ENCODE data around the gene KCMF1.

KCMF1 gene

DNA sequence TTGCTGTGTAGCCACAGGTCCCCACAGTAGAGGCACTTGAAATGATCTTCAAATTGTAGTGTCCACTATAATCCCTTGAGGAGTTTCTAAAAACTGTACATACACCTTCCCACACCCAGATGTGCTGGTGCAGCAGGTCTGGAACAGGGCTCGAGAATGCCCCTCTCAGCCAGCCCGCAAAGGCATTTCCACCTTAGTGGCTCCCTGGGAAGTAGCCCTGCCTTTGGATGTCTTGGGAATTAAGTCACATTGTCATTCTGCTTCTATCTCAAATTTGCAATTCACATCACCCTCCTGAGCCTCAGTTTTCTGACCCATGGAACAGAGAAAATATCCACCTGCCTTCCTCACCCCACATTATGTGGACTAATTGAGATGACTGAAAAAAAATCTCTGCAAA, 118.0 kb downstream of the KCMF1 start:
- no peaks in the 10 kb centered on the region for H3K9me3 ChIP-seq (ENCODE audit: control insufficient read depth, insufficient read depth, low read length)
- H3K79me2 ChIP-seq (ENCODE audit: control insufficient read depth, low read length): no peaks in the 10 kb centered on the region
- H3K4me2 ChIP-seq (ENCODE audit: low read length): no peak overlapping the region
- peaks cover 11% of the 10 kb centered on the region; the same call in 1 of the 2 replicates for H3K27me3 ChIP-seq (ENCODE audit: control insufficient read depth, low read length)
- no peaks in the 10 kb centered on the region for H3K36me3 ChIP-seq (ENCODE audit: control insufficient read depth, low read length)
- no peaks in the 10 kb centered on the region for H4K20me1 ChIP-seq (ENCODE audit: control insufficient read depth, insufficient read depth, low read depth, low read length)
- no peak overlapping the region for H3K27ac ChIP-seq (ENCODE audit: low read depth, low read length)
- no peak for TF ChIP-seq EZH2phosphoT487 (IDR thresholded peaks at IDR 0.05; ENCODE audit: borderline replicate concordance, low read length)
- TF ChIP-seq, protein P1, sequence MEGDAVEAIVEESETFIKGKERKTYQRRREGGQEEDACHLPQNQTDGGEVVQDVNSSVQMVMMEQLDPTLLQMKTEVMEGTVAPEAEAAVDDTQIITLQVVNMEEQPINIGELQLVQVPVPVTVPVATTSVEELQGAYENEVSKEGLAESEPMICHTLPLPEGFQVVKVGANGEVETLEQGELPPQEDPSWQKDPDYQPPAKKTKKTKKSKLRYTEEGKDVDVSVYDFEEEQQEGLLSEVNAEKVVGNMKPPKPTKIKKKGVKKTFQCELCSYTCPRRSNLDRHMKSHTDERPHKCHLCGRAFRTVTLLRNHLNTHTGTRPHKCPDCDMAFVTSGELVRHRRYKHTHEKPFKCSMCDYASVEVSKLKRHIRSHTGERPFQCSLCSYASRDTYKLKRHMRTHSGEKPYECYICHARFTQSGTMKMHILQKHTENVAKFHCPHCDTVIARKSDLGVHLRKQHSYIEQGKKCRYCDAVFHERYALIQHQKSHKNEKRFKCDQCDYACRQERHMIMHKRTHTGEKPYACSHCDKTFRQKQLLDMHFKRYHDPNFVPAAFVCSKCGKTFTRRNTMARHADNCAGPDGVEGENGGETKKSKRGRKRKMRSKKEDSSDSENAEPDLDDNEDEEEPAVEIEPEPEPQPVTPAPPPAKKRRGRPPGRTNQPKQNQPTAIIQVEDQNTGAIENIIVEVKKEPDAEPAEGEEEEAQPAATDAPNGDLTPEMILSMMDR (IDR thresholded peaks at IDR 0.05; ENCODE audit: low read depth, low read length, poor library complexity, severe bottlenecking): no peak
- H3K9me2 ChIP-seq (replicated peaks; ENCODE audit: control insufficient read depth, low read length): no peaks in the 10 kb centered on the region
- H3K4me3 ChIP-seq (ENCODE audit: low read length): no peak overlapping the region
- H3K4me1 ChIP-seq (ENCODE audit: control insufficient read depth, low read length): no peaks in the 10 kb centered on the region
- no peaks in the 10 kb centered on the region for H3F3A ChIP-seq (ENCODE audit: control insufficient read depth, insufficient read depth)

DNA sequence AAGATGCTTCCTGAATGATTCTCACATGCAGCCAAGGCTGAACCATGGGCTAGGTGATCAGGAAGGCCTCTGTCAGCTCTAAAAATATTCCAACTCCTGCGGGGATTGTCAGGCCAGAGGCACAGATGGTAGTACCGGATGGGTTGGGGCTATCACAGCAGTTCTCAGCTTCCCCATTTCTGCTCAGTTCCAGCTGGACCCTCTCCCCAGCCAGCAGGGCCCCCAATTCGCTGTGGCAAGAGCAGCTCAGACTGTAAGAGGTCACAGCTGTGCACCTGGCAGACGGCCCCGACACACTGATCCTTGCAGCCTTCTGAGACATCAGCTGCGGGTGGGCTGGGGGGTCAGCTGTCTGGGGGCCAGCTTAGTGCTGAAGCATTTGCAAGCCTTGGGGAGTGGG, 118.6 kb downstream of the KCMF1 start:
- H3K79me2 ChIP-seq (ENCODE audit: control insufficient read depth, low read length): no peaks in the 10 kb centered on the region
- H4K20me1 ChIP-seq (ENCODE audit: control insufficient read depth, insufficient read depth, low read depth, low read length): no peaks in the 10 kb centered on the region
- H3K4me1 ChIP-seq (ENCODE audit: control insufficient read depth, low read length): no peaks in the 10 kb centered on the region
- H3K27me3 ChIP-seq (ENCODE audit: control insufficient read depth, low read length): peaks cover 11% of the 10 kb centered on the region; the same call in 1 of the 2 replicates
- TF ChIP-seq, protein P1 (IDR thresholded peaks at IDR 0.05; ENCODE audit: low read depth, low read length, poor library complexity, severe bottlenecking): no peak
- no peak for TF ChIP-seq EZH2phosphoT487 (IDR thresholded peaks at IDR 0.05; ENCODE audit: borderline replicate concordance, low read length)
- H3K9me2 ChIP-seq (replicated peaks; ENCODE audit: control insufficient read depth, low read length): no peaks in the 10 kb centered on the region
- no peaks in the 10 kb centered on the region for H3K36me3 ChIP-seq (ENCODE audit: control insufficient read depth, low read length)
- no peaks in the 10 kb centered on the region for H3F3A ChIP-seq (ENCODE audit: control insufficient read depth, insufficient read depth)
- H3K9me3 ChIP-seq (ENCODE audit: control insufficient read depth, insufficient read depth, low read length): no peaks in the 10 kb centered on the region
- no peak overlapping the region for H3K27ac ChIP-seq (ENCODE audit: low read depth, low read length)
- H3K4me2 ChIP-seq (ENCODE audit: low read length): no peak overlapping the region
- no peak overlapping the region for H3K4me3 ChIP-seq (ENCODE audit: low read length)

DNA sequence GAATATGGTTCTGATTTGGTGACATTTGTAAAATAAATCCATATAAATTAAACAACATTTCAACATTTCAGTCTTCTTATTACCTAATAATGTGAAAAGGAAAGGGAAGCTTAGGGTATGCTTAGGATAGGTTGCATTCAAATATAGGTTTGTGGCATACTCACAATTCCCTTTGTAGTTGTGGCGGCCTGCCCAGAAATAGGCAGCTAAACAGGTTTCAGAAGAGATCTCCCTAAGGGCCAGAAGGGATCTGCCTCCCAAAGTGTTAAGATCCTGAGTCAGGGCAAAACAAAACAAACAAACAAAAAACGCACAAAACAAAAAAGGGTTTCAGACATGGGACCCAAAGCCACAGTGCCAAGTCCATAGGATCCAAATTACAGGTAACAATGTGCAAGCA, 120.9 kb downstream of the KCMF1 start:
- H3K4me2 ChIP-seq (ENCODE audit: low read length): no peak overlapping the region

More for the DNA sequence above, 120.9 kb downstream of the KCMF1 start:
- Histone ChIP-seq H3K9me3 (ENCODE audit: control insufficient read depth, insufficient read depth, low read length) (no peaks in the 10 kb centered on the region), H4K20me1 (ENCODE audit: control insufficient read depth, insufficient read depth, low read depth, low read length) (no peaks in the 10 kb centered on the region), H3K27ac (ENCODE audit: low read depth, low read length) (no peak overlapping the region), H3K4me1 (ENCODE audit: control insufficient read depth, low read length) (no peaks in the 10 kb centered on the region), H3F3A (ENCODE audit: control insufficient read depth, insufficient read depth) (no peaks in the 10 kb centered on the region), H3K36me3 (ENCODE audit: control insufficient read depth, low read length) (no peaks in the 10 kb centered on the region), H3K9me2 (replicated peaks; ENCODE audit: control insufficient read depth, low read length) (no peaks in the 10 kb centered on the region), H3K4me3 (ENCODE audit: low read length) (no peak overlapping the region), H3K27me3 (ENCODE audit: control insufficient read depth, low read length) (peaks cover 8% of the 10 kb centered on the region; the same call in 1 of the 2 replicates), H3K79me2 (ENCODE audit: control insufficient read depth, low read length) (no peaks in the 10 kb centered on the region)
- TF ChIP-seq, protein P1 (IDR thresholded peaks at IDR 0.05; ENCODE audit: low read depth, low read length, poor library complexity, severe bottlenecking): no peak
- no peak for TF ChIP-seq EZH2phosphoT487 (IDR thresholded peaks at IDR 0.05; ENCODE audit: borderline replicate concordance, low read length)
